ENCODE results near the gene ELP6.

The ELP6 gene

DNA sequence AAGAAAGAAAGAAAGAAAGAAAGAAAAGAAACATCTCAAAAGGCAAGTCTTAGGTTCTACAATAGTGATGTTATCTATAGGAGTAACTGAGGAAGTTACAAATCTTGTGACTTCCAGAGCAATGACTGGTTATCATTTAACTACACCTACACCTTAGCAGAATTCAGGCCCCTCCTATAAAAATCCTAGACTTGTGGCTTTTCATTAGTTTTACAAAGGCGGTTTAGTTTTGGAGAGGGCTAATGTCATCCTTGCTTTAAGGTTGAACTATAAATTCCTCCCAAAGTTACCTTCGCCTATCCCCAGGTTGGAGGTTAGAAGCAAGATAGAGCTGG lies 33.7 kb downstream of the ELP6 start:
- TF ChIP-seq, protein P1, sequence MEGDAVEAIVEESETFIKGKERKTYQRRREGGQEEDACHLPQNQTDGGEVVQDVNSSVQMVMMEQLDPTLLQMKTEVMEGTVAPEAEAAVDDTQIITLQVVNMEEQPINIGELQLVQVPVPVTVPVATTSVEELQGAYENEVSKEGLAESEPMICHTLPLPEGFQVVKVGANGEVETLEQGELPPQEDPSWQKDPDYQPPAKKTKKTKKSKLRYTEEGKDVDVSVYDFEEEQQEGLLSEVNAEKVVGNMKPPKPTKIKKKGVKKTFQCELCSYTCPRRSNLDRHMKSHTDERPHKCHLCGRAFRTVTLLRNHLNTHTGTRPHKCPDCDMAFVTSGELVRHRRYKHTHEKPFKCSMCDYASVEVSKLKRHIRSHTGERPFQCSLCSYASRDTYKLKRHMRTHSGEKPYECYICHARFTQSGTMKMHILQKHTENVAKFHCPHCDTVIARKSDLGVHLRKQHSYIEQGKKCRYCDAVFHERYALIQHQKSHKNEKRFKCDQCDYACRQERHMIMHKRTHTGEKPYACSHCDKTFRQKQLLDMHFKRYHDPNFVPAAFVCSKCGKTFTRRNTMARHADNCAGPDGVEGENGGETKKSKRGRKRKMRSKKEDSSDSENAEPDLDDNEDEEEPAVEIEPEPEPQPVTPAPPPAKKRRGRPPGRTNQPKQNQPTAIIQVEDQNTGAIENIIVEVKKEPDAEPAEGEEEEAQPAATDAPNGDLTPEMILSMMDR (IDR thresholded peaks at IDR 0.05; ENCODE audit: insufficient read depth, low read depth, low read length, missing control alignments): no peak
- no peak overlapping the region for H3K4me3 ChIP-seq (ENCODE audit: low read depth, low read length)
- DNase-seq (ENCODE audit: low read depth): no peak

DNA sequence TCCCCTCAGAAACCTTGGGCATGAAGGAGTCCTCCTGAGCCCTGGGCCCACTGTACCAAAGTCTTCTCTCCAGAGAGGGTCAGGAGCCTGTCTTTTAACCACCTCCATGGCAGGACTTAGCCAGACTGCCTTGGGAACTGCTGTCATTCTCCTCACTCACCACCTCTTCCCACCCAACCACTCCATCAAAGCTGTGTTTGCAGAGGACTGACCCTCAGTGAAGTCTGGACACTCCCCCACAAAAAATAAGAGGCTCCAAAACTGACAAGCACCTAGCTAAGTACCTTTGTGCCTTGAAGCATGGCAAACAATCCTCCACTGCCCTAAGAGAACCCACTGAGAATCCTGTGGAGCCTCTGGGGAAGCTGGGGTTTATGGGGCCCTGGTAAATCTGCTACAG lies 35.5 kb downstream of the ELP6 start:
- no peak overlapping the region for H3K4me3 ChIP-seq (ENCODE audit: low read depth, low read length)
- TF ChIP-seq, protein P1 (IDR thresholded peaks at IDR 0.05; ENCODE audit: insufficient read depth, low read depth, low read length, missing control alignments): no peak
- DNase-seq (ENCODE audit: low read depth): no peak

DNA sequence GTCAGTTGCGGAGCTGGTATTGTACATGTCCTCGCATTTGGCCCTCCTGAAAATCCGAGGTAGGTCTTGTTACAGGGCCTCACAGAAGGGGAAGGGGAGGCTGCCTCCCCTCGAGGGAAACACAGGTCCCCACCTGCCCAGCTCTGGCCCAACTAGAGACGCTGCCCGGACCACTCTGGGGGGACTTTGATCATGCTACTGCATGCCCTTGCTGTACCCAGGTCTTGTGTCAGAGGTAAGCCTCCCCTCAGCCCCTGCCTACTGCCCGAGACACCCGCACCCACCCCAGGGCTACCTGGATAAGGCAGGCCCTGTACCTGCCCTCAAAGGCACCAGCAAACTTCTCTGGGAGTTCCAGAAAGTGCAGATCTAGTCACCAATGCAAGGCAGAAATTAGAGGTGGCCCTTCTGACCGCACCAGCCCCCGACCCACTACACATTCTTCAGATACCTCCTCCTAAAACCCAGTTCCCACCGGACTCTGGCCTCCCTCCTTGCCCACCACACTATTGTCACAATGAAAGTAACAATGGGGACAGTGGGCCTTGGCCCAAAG lies 36.8 kb downstream of the ELP6 start:
- H3K4me3 ChIP-seq (ENCODE audit: low read depth, low read length): peak overlapping the region; percentile 71; the same call in 1 of the 2 replicates

DNA sequence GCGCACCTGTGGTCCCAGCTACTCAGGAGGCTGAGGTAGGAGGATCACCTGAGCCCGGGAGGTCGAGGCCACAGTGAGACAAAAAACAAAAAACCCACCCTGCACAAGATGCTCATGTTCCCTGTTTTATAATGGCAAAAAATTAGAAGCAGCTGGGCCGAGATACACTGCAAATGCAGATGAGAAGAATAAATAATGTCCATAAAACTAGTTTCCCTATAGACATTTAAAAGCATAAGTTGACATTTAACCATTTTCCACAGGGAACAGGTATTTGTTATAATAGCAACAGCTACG lies 37.2 kb downstream of the ELP6 start:
- no peak for DNase-seq (ENCODE audit: low read depth)
- TF ChIP-seq, protein P1 (IDR thresholded peaks at IDR 0.05; ENCODE audit: insufficient read depth, low read depth, low read length, missing control alignments): no peak
- peak overlapping the region; percentile 71 for H3K4me3 ChIP-seq (ENCODE audit: low read depth, low read length)

More for the DNA sequence above, 36.8 kb downstream of the ELP6 start:
- no peak for DNase-seq (ENCODE audit: low read depth)
- TF ChIP-seq, protein P1 (IDR thresholded peaks at IDR 0.05; ENCODE audit: insufficient read depth, low read depth, low read length, missing control alignments): no peak

DNA sequence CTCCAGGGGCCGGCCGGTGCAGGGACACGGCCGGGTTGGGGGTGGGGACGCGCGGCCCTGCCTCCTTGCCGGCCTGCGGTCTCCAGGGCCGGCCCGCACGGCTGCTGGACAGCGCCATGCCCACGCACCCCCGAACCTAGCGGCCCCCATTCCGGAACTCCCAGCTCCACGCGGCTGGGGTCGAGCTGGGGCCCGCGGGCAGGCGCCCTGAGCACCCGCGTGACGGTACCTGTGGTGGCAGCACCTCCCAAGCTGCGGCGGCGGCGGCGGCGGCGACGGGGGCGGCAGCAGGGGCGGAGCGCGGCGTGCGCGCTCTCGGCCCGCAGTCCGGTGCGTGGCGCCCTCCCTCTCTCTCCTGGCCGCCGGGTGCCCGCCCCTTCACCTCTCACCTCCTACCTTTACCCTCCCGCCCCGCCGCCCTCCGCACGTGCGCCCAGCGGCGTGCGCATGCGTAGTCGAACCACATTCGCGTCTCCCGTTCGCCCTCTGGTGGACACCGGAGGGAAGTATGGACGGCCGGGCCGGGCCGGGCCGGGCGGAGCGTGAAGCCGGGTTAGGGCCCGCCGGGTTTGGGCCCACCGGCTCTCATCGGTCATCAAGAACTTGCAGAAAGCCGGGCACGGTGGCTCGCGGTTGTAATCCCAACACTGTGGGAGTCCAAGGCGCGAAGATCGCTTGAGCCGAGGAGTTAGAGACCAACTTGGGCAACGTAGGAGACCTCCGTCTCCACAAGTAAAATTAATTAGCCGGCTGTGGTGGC lies 37.8 kb downstream of the ELP6 start, which contains the start of gene SCAP:
TSS of gene SCAP (minus strand) at position 372 of the 760 bp plus-strand sequence. CDS start 32,948 bp downstream, outside the sequence.
- TF ChIP-seq, protein P1 (IDR thresholded peaks at IDR 0.05; ENCODE audit: insufficient read depth, low read depth, low read length, missing control alignments): peak; percentile 87
- peak within 1 kb of the TSS; percentile 88 for H3K4me3 ChIP-seq (ENCODE audit: low read depth, low read length)
- peak; percentile 95 for DNase-seq (ENCODE audit: low read depth)

DNA sequence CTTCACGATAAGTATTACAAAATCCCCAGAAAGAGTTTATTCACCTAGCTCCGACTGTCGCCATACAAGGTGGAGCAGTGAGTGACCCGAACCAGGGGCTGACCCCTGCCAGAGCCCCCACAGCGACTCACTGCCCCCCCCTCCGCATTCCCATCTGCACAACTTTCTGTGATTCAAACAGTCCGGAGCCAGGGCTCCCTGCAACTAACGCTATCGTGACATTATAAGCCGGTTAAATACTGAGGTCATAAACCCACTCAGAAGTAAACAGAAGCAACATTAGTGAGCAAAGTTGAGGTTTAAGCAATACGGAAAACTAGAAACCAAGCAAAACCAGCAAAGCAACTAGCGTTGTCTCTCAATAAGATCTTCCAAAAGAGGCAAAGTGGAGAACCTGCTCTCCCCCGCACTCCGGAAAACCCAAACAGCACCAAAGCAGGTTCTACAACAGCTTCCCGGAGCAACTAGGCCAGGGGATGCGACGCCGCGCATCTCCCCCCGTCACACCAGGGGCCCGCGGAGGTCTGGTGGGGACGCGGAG lies 38.4 kb downstream of the ELP6 start:
- TF ChIP-seq, protein P1 (IDR thresholded peaks at IDR 0.05; ENCODE audit: insufficient read depth, low read depth, low read length, missing control alignments): no peak
- DNase-seq (ENCODE audit: low read depth): no peak
- peak overlapping the region; percentile 88 for H3K4me3 ChIP-seq (ENCODE audit: low read depth, low read length)
